Measurements from ENCODE around the gene C13orf42.

The C13orf42 gene

DNA sequence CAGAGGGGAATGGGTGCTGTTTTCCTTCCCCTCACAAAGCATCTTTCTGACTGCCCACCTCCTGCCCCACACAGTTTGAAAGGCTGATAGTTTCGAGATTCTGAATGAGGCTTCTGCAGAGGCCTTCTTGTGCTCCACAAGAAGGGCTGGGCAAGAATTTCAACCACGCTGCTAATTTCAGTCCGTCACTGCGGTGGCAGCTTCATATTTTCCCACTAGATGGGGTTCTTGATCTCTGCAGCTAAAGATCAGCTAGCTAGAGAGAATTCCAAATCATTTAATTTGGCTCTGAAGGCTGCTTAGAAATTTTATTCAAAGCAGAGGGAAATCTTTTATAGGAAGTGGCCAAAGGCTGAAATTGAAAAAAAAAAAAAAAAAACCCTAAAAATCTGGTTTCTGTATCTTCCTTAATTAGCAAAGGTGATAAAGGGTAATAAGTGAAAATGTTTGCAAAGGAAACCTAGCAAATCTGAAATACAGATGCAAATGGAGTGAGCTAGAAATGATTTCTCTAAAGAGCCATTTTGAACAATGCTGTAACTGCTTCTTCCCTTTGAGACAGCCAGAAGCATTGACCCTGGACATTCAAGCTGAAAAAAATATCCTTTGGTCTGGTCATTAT, 38.0 kb upstream of the C13orf42 start:
- Histone ChIP-seq H3K4me3 (ENCODE audit: insufficient read depth, low read depth, low read length, poor library complexity, severe bottlenecking) (no peak overlapping the region), H3K27ac (ENCODE audit: insufficient read depth, low read length, poor library complexity, severe bottlenecking) (no peak overlapping the region), H3K36me3 (ENCODE audit: control insufficient read depth, insufficient read depth, low read length) (no peaks in the 10 kb centered on the region), H3K4me1 (ENCODE audit: control insufficient read depth, insufficient read depth, low read length, poor library complexity, severe bottlenecking) (no peaks in the 10 kb centered on the region), H3K9me3 (ENCODE audit: control insufficient read depth, low read length) (no peaks in the 10 kb centered on the region), H3K27me3 (replicated peaks; ENCODE audit: control insufficient read depth, insufficient read depth, low read length, poor library complexity, severe bottlenecking) (no peaks in the 10 kb centered on the region)
- no peak for DNase-seq

DNA sequence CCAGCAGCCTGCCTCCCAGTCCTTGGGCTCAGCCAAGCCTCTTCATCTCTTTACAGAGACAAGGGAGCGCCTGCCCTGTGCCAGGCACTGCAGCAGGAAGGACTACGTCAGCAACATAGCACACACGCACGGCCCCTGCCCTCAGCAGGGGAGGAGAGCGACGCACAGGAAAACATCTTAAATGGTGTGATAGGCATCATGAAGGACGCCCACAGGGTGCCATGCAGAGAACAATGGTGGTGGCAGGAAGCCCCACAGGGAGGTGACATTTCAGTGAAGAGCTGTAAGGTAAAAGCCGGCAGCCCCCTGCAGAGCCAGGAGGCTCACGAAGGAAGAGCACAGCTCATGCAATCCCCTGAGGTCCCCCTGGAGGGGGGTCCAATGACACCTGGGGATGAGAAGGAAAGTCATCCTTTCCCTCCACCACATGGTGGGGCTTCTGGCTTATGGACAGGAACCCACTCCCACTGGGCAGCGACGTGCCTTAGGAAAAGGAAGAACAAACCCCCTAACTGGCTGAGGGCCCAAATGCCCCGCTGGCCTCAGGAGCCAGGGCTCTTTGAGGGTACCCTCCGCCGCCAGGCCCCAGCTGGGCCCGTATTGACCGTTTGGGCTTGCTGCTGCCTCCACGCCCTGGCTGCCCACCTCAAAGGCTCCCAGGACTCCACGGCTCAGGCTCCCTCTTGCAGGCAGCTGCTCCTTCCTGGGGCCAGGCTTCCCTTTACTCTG, 37.3 kb upstream of the C13orf42 start:
- no peaks in the 10 kb centered on the region for H3K4me1 ChIP-seq (ENCODE audit: control insufficient read depth, insufficient read depth, low read length, poor library complexity, severe bottlenecking)
- no peaks in the 10 kb centered on the region for H3K27me3 ChIP-seq (replicated peaks; ENCODE audit: control insufficient read depth, insufficient read depth, low read length, poor library complexity, severe bottlenecking)
- no peaks in the 10 kb centered on the region for H3K36me3 ChIP-seq (ENCODE audit: control insufficient read depth, insufficient read depth, low read length)
- H3K4me3 ChIP-seq (ENCODE audit: insufficient read depth, low read depth, low read length, poor library complexity, severe bottlenecking): no peak overlapping the region
- no peak for DNase-seq
- no peak overlapping the region for H3K27ac ChIP-seq (ENCODE audit: insufficient read depth, low read length, poor library complexity, severe bottlenecking)
- H3K9me3 ChIP-seq (ENCODE audit: control insufficient read depth, low read length): no peaks in the 10 kb centered on the region

DNA sequence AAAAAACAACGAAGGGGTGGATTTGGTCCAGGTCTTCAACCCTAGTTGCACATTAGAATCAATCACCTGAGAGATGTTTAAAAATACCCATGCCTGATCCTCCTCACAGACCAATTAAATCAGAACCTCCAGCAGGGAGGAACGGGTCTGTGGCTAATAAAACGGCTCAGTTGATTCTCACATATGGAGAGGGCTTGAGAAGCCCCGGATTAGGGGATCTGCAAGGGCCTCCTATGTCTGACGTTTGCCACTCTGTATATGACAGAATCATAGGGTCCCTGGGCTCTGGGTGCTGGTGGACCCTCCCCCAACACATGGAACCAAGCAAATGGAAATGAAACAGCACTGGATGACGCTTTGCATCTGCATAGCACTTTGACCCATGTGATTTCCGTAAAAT, 36.7 kb upstream of the C13orf42 start:
- Histone ChIP-seq H3K36me3 (ENCODE audit: control insufficient read depth, insufficient read depth, low read length) (no peaks in the 10 kb centered on the region), H3K27me3 (replicated peaks; ENCODE audit: control insufficient read depth, insufficient read depth, low read length, poor library complexity, severe bottlenecking) (no peaks in the 10 kb centered on the region), H3K27ac (ENCODE audit: insufficient read depth, low read length, poor library complexity, severe bottlenecking) (no peak overlapping the region), H3K4me3 (ENCODE audit: insufficient read depth, low read depth, low read length, poor library complexity, severe bottlenecking) (no peak overlapping the region), H3K9me3 (ENCODE audit: control insufficient read depth, low read length) (no peaks in the 10 kb centered on the region), H3K4me1 (ENCODE audit: control insufficient read depth, insufficient read depth, low read length, poor library complexity, severe bottlenecking) (no peaks in the 10 kb centered on the region)
- DNase-seq: no peak

DNA sequence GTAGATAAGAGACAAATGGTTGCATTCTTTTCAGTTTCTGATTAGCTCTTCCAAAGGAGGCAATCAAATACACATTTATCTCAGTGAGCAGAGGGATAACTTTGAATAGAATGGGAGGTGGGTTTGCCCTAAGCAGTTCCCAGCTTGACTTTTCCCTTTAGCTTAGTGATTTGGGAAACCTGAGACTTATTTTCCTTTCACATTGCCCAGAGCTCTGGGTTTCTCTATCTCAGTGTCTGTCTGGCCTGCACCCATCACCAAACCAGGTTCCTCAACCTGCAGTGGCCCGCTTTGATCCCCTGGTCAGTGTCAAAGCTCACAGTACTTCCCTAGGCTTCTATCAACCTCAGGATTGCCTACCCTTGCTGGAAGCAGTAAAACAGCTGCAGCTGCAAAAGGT, 35.6 kb upstream of the C13orf42 start:
- H3K4me1 ChIP-seq (ENCODE audit: control insufficient read depth, insufficient read depth, low read length, poor library complexity, severe bottlenecking): no peaks in the 10 kb centered on the region
- H3K36me3 ChIP-seq (ENCODE audit: control insufficient read depth, insufficient read depth, low read length): no peaks in the 10 kb centered on the region
- no peaks in the 10 kb centered on the region for H3K27me3 ChIP-seq (replicated peaks; ENCODE audit: control insufficient read depth, insufficient read depth, low read length, poor library complexity, severe bottlenecking)
- no peak for DNase-seq
- no peak overlapping the region for H3K27ac ChIP-seq (ENCODE audit: insufficient read depth, low read length, poor library complexity, severe bottlenecking)
- no peak overlapping the region for H3K4me3 ChIP-seq (ENCODE audit: insufficient read depth, low read depth, low read length, poor library complexity, severe bottlenecking)
- no peaks in the 10 kb centered on the region for H3K9me3 ChIP-seq (ENCODE audit: control insufficient read depth, low read length)

DNA sequence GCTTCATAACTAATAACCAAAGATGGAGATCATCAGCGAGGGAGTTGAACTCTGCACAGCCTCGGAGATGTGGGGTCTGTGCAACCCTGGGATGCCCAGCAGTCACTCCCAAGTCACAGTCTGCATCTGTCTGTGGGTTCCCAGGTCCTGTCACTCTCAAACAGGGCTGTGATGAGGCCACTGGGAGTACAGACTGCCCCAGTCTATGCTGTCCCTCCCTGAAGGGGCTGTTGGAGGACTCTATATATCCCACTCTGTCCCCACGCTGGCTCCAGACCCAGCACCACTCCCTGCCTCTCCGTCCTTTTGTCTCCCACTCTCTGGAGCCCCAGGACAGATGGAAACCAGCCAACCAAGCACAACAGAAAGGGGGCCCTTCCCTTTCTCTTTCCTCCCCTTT, 26.2 kb upstream of the C13orf42 start:
- Histone ChIP-seq H3K36me3 (ENCODE audit: control insufficient read depth, insufficient read depth, low read length) (no peaks in the 10 kb centered on the region), H3K4me1 (ENCODE audit: control insufficient read depth, insufficient read depth, low read length, poor library complexity, severe bottlenecking) (no peaks in the 10 kb centered on the region), H3K27me3 (replicated peaks; ENCODE audit: control insufficient read depth, insufficient read depth, low read length, poor library complexity, severe bottlenecking) (no peaks in the 10 kb centered on the region), H3K9me3 (ENCODE audit: control insufficient read depth, low read length) (no peaks in the 10 kb centered on the region), H3K27ac (ENCODE audit: insufficient read depth, low read length, poor library complexity, severe bottlenecking) (no peak overlapping the region), H3K4me3 (ENCODE audit: insufficient read depth, low read depth, low read length, poor library complexity, severe bottlenecking) (no peak overlapping the region)
- DNase-seq: no peak

GRCh38 chr13:51136276-51136980, 25.4 kb upstream of the C13orf42 start:
- Histone ChIP-seq H3K27me3 (replicated peaks; ENCODE audit: control insufficient read depth, insufficient read depth, low read length, poor library complexity, severe bottlenecking) (no peaks in the 10 kb centered on the region), H3K4me1 (ENCODE audit: control insufficient read depth, insufficient read depth, low read length, poor library complexity, severe bottlenecking) (no peaks in the 10 kb centered on the region), H3K4me3 (ENCODE audit: insufficient read depth, low read depth, low read length, poor library complexity, severe bottlenecking) (no peak overlapping the region), H3K36me3 (ENCODE audit: control insufficient read depth, insufficient read depth, low read length) (no peaks in the 10 kb centered on the region), H3K27ac (ENCODE audit: insufficient read depth, low read length, poor library complexity, severe bottlenecking) (no peak overlapping the region), H3K9me3 (ENCODE audit: control insufficient read depth, low read length) (no peaks in the 10 kb centered on the region)
- no peak for DNase-seq

DNA sequence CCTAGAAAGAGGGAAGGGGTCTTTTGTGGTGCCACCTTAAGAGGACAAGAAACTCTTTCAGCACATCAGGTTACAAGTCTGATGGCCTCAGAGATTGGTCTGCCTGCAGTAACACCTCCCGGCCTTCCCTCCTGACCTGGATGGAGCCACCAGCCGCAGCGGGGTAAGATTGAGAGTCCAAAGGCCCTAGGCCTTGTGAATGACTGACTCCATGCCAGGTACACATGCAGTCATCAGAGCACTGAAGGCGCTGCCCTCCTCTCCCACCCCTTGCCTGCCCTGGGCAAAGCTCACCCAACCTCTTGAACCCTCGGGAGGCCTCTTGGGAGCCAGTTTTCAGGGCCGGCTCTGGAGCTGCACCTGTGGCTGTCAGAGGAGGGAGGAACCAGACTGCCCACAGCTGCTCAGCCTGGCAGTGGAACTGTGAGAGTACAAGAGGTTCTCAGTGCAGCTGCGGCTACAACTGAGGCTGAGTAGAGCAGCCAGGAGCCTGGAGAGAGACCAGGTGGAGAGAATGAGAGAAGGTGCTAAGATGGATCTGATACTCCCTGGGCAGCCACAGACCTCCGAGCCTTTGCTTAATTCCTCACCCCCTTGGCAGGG, 23.8 kb upstream of the C13orf42 start:
- no peaks in the 10 kb centered on the region for H3K9me3 ChIP-seq (ENCODE audit: control insufficient read depth, low read length)
- H3K36me3 ChIP-seq (ENCODE audit: control insufficient read depth, insufficient read depth, low read length): no peaks in the 10 kb centered on the region
- no peak overlapping the region for H3K27ac ChIP-seq (ENCODE audit: insufficient read depth, low read length, poor library complexity, severe bottlenecking)
- H3K4me1 ChIP-seq (ENCODE audit: control insufficient read depth, insufficient read depth, low read length, poor library complexity, severe bottlenecking): no peaks in the 10 kb centered on the region
- H3K4me3 ChIP-seq (ENCODE audit: insufficient read depth, low read depth, low read length, poor library complexity, severe bottlenecking): no peak overlapping the region
- H3K27me3 ChIP-seq (replicated peaks; ENCODE audit: control insufficient read depth, insufficient read depth, low read length, poor library complexity, severe bottlenecking): no peaks in the 10 kb centered on the region
- DNase-seq: no peak

DNA sequence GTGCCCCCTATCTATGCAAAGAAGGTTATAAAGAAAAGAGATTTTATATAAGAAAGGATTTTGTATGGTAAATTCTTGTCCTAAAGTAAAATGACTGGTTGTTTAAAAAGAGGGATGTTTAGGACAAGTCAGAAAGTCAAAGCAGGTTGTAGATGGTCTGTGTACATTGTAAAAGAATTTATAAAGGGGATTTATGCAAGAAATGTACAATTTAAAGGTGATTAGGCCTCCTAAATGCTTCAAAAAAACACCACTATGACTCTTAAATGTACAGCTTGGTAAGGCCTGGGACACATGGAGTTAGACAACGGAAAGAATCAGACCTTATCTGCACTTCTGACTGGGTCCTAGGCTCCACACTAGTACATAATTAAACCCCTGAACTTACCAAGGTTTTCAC, 19.3 kb upstream of the C13orf42 start:
- Histone ChIP-seq H3K4me1 (ENCODE audit: control insufficient read depth, insufficient read depth, low read length, poor library complexity, severe bottlenecking) (no peaks in the 10 kb centered on the region), H3K36me3 (ENCODE audit: control insufficient read depth, insufficient read depth, low read length) (no peaks in the 10 kb centered on the region), H3K27ac (ENCODE audit: insufficient read depth, low read length, poor library complexity, severe bottlenecking) (no peak overlapping the region), H3K4me3 (ENCODE audit: insufficient read depth, low read depth, low read length, poor library complexity, severe bottlenecking) (no peak overlapping the region), H3K27me3 (replicated peaks; ENCODE audit: control insufficient read depth, insufficient read depth, low read length, poor library complexity, severe bottlenecking) (no peaks in the 10 kb centered on the region), H3K9me3 (ENCODE audit: control insufficient read depth, low read length) (no peaks in the 10 kb centered on the region)
- DNase-seq: no peak

GRCh38 chr13:51125495-51126226, 14.6 kb upstream of the C13orf42 start:
- Histone ChIP-seq H3K36me3 (ENCODE audit: control insufficient read depth, insufficient read depth, low read length) (no peaks in the 10 kb centered on the region), H3K27ac (ENCODE audit: insufficient read depth, low read length, poor library complexity, severe bottlenecking) (no peak overlapping the region), H3K9me3 (ENCODE audit: control insufficient read depth, low read length) (no peaks in the 10 kb centered on the region), H3K4me3 (ENCODE audit: insufficient read depth, low read depth, low read length, poor library complexity, severe bottlenecking) (no peak overlapping the region), H3K27me3 (replicated peaks; ENCODE audit: control insufficient read depth, insufficient read depth, low read length, poor library complexity, severe bottlenecking) (no peaks in the 10 kb centered on the region), H3K4me1 (ENCODE audit: control insufficient read depth, insufficient read depth, low read length, poor library complexity, severe bottlenecking) (no peaks in the 10 kb centered on the region)
- DNase-seq: peak in 1 of 3 donors; percentile 29

Measured in effector memory CD4-positive, alpha-beta T cell (primary cell).